KOPT-K1 (cell line): Measurements from ENCODE around the gene MMP28.

Source experiments
- H3K27ac ChIP-seq: fragments of 200-600 bp; sonication (generic); 2 replicates; pipeline ENCODE4 v1.5.1; 2016; ENCODE audit warnings: antibody characterized with exemption, mild to moderate bottlenecking, low read depth, low read length; ENCODE audit not compliant: poor library complexity, severe bottlenecking
- H3K36me3 ChIP-seq: fragments of 200-600 bp; sonication (generic); 2 replicates; pipeline ENCODE4 v1.5.1; 2017; ENCODE audit warnings: antibody characterized with exemption, mild to moderate bottlenecking, low read length, moderate library complexity; ENCODE audit not compliant: insufficient read depth
- H3K9me3 ChIP-seq: fragments of 200-600 bp; sonication (generic); 2 replicates; pipeline ENCODE4 v1.5.1; 2017; ENCODE audit warnings: antibody characterized with exemption, low read length, mild to moderate bottlenecking; ENCODE audit not compliant: insufficient read depth, poor library complexity, severe bottlenecking

The MMP28 gene

GRCh38 chr17:35784895-35785294, 10.5 kb downstream of the MMP28 start:
- no peaks in the 10 kb centered on the region for H3K36me3 ChIP-seq
- H3K27ac ChIP-seq, result no peak overlapping the region
- H3K9me3 ChIP-seq, result no peaks in the 10 kb centered on the region

GRCh38 chr17:35780950-35781349, 14.5 kb downstream of the MMP28 start:
- H3K9me3 ChIP-seq, result no peaks in the 10 kb centered on the region
- no peaks in the 10 kb centered on the region for H3K36me3 ChIP-seq
- no peak overlapping the region for H3K27ac ChIP-seq

- Histone ChIP-seq H3K36me3 (no peaks in the 10 kb centered on the region), H3K9me3 (no peaks in the 10 kb centered on the region), H3K27ac (no peak overlapping the region)
These were observed 16.7 kb downstream of the MMP28 start for GRCh38 chr17:35778641-35779196.

GRCh38 chr17:35775583-35775982, 19.9 kb downstream of the MMP28 start:
- Histone ChIP-seq H3K27ac (no peak overlapping the region), H3K9me3 (no peaks in the 10 kb centered on the region), H3K36me3 (no peaks in the 10 kb centered on the region)

GRCh38 chr17:35775039-35775438, 20.4 kb downstream of the MMP28 start:
- no peaks in the 10 kb centered on the region for H3K9me3 ChIP-seq
- H3K27ac ChIP-seq, result no peak overlapping the region
- no peaks in the 10 kb centered on the region for H3K36me3 ChIP-seq

- Histone ChIP-seq H3K9me3 (no peaks in the 10 kb centered on the region), H3K36me3 (no peaks in the 10 kb centered on the region), H3K27ac (no peak overlapping the region)
These were observed 20.9 kb downstream of the MMP28 start for GRCh38 chr17:35774499-35774898.

- Histone ChIP-seq H3K27ac (peak overlapping the region; percentile 34), H3K9me3 (no peaks in the 10 kb centered on the region), H3K36me3 (no peaks in the 10 kb centered on the region)
These were observed 21.6 kb downstream of the MMP28 start for GRCh38 chr17:35773679-35774425.

- no peaks in the 10 kb centered on the region for H3K9me3 ChIP-seq
- peak overlapping the region; percentile 34 for H3K27ac ChIP-seq
- H3K36me3 ChIP-seq, result no peaks in the 10 kb centered on the region
These were observed 22.3 kb downstream of the MMP28 start for GRCh38 chr17:35773129-35773528.

GRCh38 chr17:35769895-35770486, 25.4 kb downstream of the MMP28 start:
- Histone ChIP-seq H3K36me3 (no peaks in the 10 kb centered on the region), H3K9me3 (no peaks in the 10 kb centered on the region), H3K27ac (no peak overlapping the region)

GRCh38 chr17:35768797-35769196, 26.6 kb downstream of the MMP28 start:
- no peak overlapping the region for H3K27ac ChIP-seq
- no peaks in the 10 kb centered on the region for H3K36me3 ChIP-seq
- no peaks in the 10 kb centered on the region for H3K9me3 ChIP-seq

GRCh38 chr17:35766903-35767510, 28.4 kb downstream of the MMP28 start:
- Histone ChIP-seq H3K9me3 (no peaks in the 10 kb centered on the region), H3K27ac (no peak overlapping the region), H3K36me3 (no peaks in the 10 kb centered on the region)

GRCh38 chr17:35766489-35766877, 29.0 kb downstream of the MMP28 start:
- Histone ChIP-seq H3K9me3 (no peaks in the 10 kb centered on the region), H3K27ac (no peak overlapping the region), H3K36me3 (no peaks in the 10 kb centered on the region)

GRCh38 chr17:35765756-35766488, 29.5 kb downstream of the MMP28 start:
- Histone ChIP-seq H3K27ac (no peak overlapping the region), H3K36me3 (no peaks in the 10 kb centered on the region), H3K9me3 (no peaks in the 10 kb centered on the region)

- Histone ChIP-seq H3K27ac (peak overlapping the region; percentile 48), H3K36me3 (no peaks in the 10 kb centered on the region)
These were observed 30.2 kb downstream of the MMP28 start for GRCh38 chr17:35765086-35765710.

More at GRCh38 chr17:35765086-35765710, 30.2 kb downstream of the MMP28 start:
- no peaks in the 10 kb centered on the region for H3K9me3 ChIP-seq
